Kidney epithelial cell (primary cell): ENCODE measurements around the gene MCTS1. TPM values are rescaled to one million over a fixed set of nuclear protein-coding genes. Genes with fewer than 3 reads are reported as not detected.

ENCODE experiments used
- DNase-seq: peaks from one replicate; pipeline ENCODE4 v3.0.0-alpha.2; 2010; ENCODE audit warnings: low read depth
- H3K27me3 ChIP-seq: 2 replicates; pipeline ENCODE4 v1.6.0; 2011; ENCODE audit warnings: low read length; ENCODE audit not compliant: control insufficient read depth, insufficient read depth
- H3K36me3 ChIP-seq: 2 replicates; pipeline ENCODE4 v1.5.1; 2011; ENCODE audit warnings: low read length; ENCODE audit not compliant: control insufficient read depth, insufficient read depth
- H3K4me3 ChIP-seq: 2 replicates; pipeline ENCODE4 v1.5.1; 2011; ENCODE audit warnings: low read depth, mild to moderate bottlenecking, control low read depth, low read length
- CTCF ChIP-seq: IDR thresholded peaks from 2 replicates; pipeline ENCODE4 v1.5.1; 2011; ENCODE audit warnings: mild to moderate bottlenecking, moderate library complexity, low read length, control low read depth, inconsistent platforms; ENCODE audit not compliant: insufficient read depth, poor library complexity, severe bottlenecking
- total RNA-seq: library from RNA; depleted of rRNA; stranded (reverse); fragments of >200 nt; gene quantifications from 2 replicates; pipeline ENCODE4 v1.2.3, GENCODE V29; 2015

The MCTS1 gene
- total RNA-seq, 1 donor from 2014 or later, result 36.6 TPM

- no peak overlapping the region for H3K4me3 ChIP-seq
- H3K27me3 ChIP-seq, result no peaks in the 10 kb centered on the region
- H3K36me3 ChIP-seq, result no peaks in the 10 kb centered on the region
- DNase-seq, result no peak
- no peak for TF ChIP-seq CTCF
Measured at GRCh38 chrX:120612086-120612485, 8.2 kb downstream of the MCTS1 start.

- Histone ChIP-seq H3K4me3 (no peak overlapping the region), H3K36me3 (no peaks in the 10 kb centered on the region), H3K27me3 (no peaks in the 10 kb centered on the region)
- no peak for DNase-seq
- TF ChIP-seq CTCF, result no peak
Measured at GRCh38 chrX:120614816-120615215, 10.9 kb downstream of the MCTS1 start.

- TF ChIP-seq CTCF, result no peak
- Histone ChIP-seq H3K4me3 (no peak overlapping the region), H3K27me3 (no peaks in the 10 kb centered on the region), H3K36me3 (no peaks in the 10 kb centered on the region)
- DNase-seq, result no peak
Measured at GRCh38 chrX:120617996-120618630, 14.2 kb downstream of the MCTS1 start.

GRCh38 chrX:120625371-120625770 lies 21.5 kb downstream of the MCTS1 start:
- no peak for DNase-seq
- TF ChIP-seq CTCF, result no peak
- Histone ChIP-seq H3K27me3 (no peaks in the 10 kb centered on the region), H3K4me3 (no peak overlapping the region), H3K36me3 (no peaks in the 10 kb centered on the region)

GRCh38 chrX:120629667-120630537 lies 26.0 kb downstream of the MCTS1 start, which contains the start of gene C1GALT1C1:
Gene C1GALT1C1 (minus strand): TSS chrX:120630054. CDS start chrX:120627166, 2,888 bp downstream.
- H3K27me3 ChIP-seq, result no peaks in the 10 kb centered on the region
- peak; percentile 61 for DNase-seq
- no peaks in the 10 kb centered on the region for H3K36me3 ChIP-seq
- peak within 1 kb of the TSS; percentile 65 for H3K4me3 ChIP-seq
- TF ChIP-seq CTCF, result no peak
